ENCODE results near the gene ERICH4. TPM values are rescaled to one million over a fixed set of nuclear protein-coding genes. Genes with fewer than 3 reads are reported as not detected.
"Not testable (repeated sequence)": the region's sequence is repeated elsewhere in the genome, so short reads cannot be mapped to it uniquely, and the experiment has no call there.

Gene ERICH4
- polyA plus RNA-seq (2014; cell fraction: cytosol; rRNA removed): not detected in 2 replicates
- polyA plus RNA-seq (2014; cell fraction: nucleus; rRNA removed): not detected in 2 replicates

GRCh38 chr19:41442473-41443355 is at the start of gene ERICH4:
TSS of gene ERICH4 (plus strand) at chr19:41443156. CDS start at chr19:41443170, 14 bp downstream.
- no peak for DNase-seq (ENCODE audit: low spot score)

- DNase-seq (ENCODE audit: low spot score): no peak
These were observed 47.6 kb upstream of the ERICH4 start for GRCh38 chr19:41395355-41395754.

GRCh38 chr19:41397086-41398049 is 45.6 kb upstream of the ERICH4 start, which contains the start of the genes BCKDHA and EXOSC5:
TSS of gene BCKDHA (plus strand) at chr19:41397818. CDS start at chr19:41397828, 10 bp downstream.
TSS of gene EXOSC5 (minus strand) at chr19:41397359. CDS start at chr19:41397328, 31 bp downstream.
- DNase-seq (ENCODE audit: low spot score): peak; percentile 100

GRCh38 chr19:41398050-41398418 is 44.9 kb upstream of the ERICH4 start:
- no peak for DNase-seq (ENCODE audit: low spot score)

- DNase-seq (ENCODE audit: low spot score): no peak
These were observed 44.4 kb upstream of the ERICH4 start for GRCh38 chr19:41398598-41398997.

GRCh38 chr19:41399091-41399490 is 43.9 kb upstream of the ERICH4 start:
- DNase-seq (ENCODE audit: low spot score): no peak

- no peak for DNase-seq (ENCODE audit: low spot score)
These were observed 43.4 kb upstream of the ERICH4 start for GRCh38 chr19:41399525-41399924.

- DNase-seq (ENCODE audit: low spot score): no peak
These were observed 41.5 kb upstream of the ERICH4 start for GRCh38 chr19:41401483-41401882.

- peak; percentile 26 for DNase-seq (ENCODE audit: low spot score)
These were observed 40.9 kb upstream of the ERICH4 start for GRCh38 chr19:41402010-41402409.

- no peak for DNase-seq (ENCODE audit: low spot score)
These were observed 39.6 kb upstream of the ERICH4 start for GRCh38 chr19:41403181-41403970.

- DNase-seq (ENCODE audit: low spot score): no peak
These were observed 37.2 kb upstream of the ERICH4 start for GRCh38 chr19:41405776-41406175.

- DNase-seq (ENCODE audit: low spot score): no peak
These were observed 35.7 kb upstream of the ERICH4 start for GRCh38 chr19:41407271-41407670.

- no peak for DNase-seq (ENCODE audit: low spot score)
These were observed 34.7 kb upstream of the ERICH4 start for GRCh38 chr19:41408256-41408655.

- not testable (repeated sequence) for DNase-seq (ENCODE audit: low spot score)
These were observed 34.1 kb upstream of the ERICH4 start for GRCh38 chr19:41408846-41409245.

GRCh38 chr19:41409288-41409687 is 33.7 kb upstream of the ERICH4 start:
- no peak for DNase-seq (ENCODE audit: low spot score)

- DNase-seq (ENCODE audit: low spot score): no peak
These were observed 32.5 kb upstream of the ERICH4 start for GRCh38 chr19:41410336-41411054.

GRCh38 chr19:41411100-41411967 is 31.6 kb upstream of the ERICH4 start:
- DNase-seq (ENCODE audit: low spot score): no peak

- DNase-seq (ENCODE audit: low spot score): no peak
These were observed 31.0 kb upstream of the ERICH4 start for GRCh38 chr19:41411968-41412265.

GRCh38 chr19:41412953-41413352 is 30.0 kb upstream of the ERICH4 start:
- no peak for DNase-seq (ENCODE audit: low spot score)

- DNase-seq (ENCODE audit: low spot score): no peak
These were observed 29.0 kb upstream of the ERICH4 start for GRCh38 chr19:41413947-41414346.

Measured in SK-N-DZ (cell line).